Measurements from ENCODE around the gene PLSCR5.

DNA sequence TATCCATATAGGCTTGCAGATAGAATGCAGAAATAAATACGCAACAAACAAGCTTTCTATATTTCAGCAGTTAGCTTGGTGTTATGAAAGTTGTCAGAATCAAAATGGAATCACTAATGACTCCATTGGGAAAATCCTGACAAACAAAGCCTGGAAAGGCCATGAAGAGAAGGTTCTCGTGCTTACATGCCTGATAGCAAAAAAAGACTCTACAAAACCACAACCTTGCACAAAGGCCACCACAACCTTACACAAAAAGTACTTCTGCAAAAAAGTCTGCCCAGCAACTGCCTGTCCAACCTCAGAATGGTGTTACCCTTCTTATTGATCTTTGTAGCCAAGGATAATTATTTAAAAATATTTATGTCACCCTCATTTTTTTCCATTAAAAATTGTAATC, 46.4 kb downstream of the PLSCR5 start:
- TF ChIP-seq, protein P1, sequence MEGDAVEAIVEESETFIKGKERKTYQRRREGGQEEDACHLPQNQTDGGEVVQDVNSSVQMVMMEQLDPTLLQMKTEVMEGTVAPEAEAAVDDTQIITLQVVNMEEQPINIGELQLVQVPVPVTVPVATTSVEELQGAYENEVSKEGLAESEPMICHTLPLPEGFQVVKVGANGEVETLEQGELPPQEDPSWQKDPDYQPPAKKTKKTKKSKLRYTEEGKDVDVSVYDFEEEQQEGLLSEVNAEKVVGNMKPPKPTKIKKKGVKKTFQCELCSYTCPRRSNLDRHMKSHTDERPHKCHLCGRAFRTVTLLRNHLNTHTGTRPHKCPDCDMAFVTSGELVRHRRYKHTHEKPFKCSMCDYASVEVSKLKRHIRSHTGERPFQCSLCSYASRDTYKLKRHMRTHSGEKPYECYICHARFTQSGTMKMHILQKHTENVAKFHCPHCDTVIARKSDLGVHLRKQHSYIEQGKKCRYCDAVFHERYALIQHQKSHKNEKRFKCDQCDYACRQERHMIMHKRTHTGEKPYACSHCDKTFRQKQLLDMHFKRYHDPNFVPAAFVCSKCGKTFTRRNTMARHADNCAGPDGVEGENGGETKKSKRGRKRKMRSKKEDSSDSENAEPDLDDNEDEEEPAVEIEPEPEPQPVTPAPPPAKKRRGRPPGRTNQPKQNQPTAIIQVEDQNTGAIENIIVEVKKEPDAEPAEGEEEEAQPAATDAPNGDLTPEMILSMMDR (IDR thresholded peaks at IDR 0.05) = no peak
- no peak for TF ChIP-seq POLR2A (IDR thresholded peaks at IDR 0.05)
